ENCODE data around the gene NPHP4.

GRCh38 chr1:6011946-6012258, 19.7 kb upstream of the NPHP4 start:
- no peak for TF ChIP-seq REST (IDR thresholded peaks at IDR 0.05)
- no peak for TF ChIP-seq CTCF (IDR thresholded peaks at IDR 0.05)
- no peak for TF ChIP-seq FOSL2 (IDR thresholded peaks at IDR 0.05)
- TF ChIP-seq FOSL2 (CRISPR knock-in tag; IDR thresholded peaks at IDR 0.05) = no peak
- TF ChIP-seq PHF8 (IDR thresholded peaks at IDR 0.05; ENCODE audit: borderline replicate concordance, low read depth) = no peak
- no peak for TF ChIP-seq POLR2A (IDR thresholded peaks at IDR 0.05; ENCODE audit: low read length)
- no peak for TF ChIP-seq JUN (IDR thresholded peaks at IDR 0.05)
- no peak for TF ChIP-seq HDAC2 (IDR thresholded peaks at IDR 0.05)
- no peak for TF ChIP-seq NFE2L2 (conservative IDR thresholded peaks at IDR 0.05; ENCODE audit: low read length)
- no peak for TF ChIP-seq EP300 (IDR thresholded peaks at IDR 0.05)
- TF ChIP-seq MAFK (IDR thresholded peaks at IDR 0.05; ENCODE audit: partially characterized antibody) = no peak
- no peak for TF ChIP-seq SREBF2 (IDR thresholded peaks at IDR 0.05)
